H1 (cell line): ENCODE data around the gene KLHL33. TPM values are rescaled to one million over a fixed set of nuclear protein-coding genes. Genes with fewer than 3 reads are reported as not detected.

Experiments used
- CBX8 ChIP-seq: fragments of 300-800, 300-1000 bp; sonication (generic); IDR thresholded peaks from 2 replicates; pipeline ENCODE4 v1.7.1; 2016; ENCODE audit warnings: low read depth, low read length, borderline replicate concordance
- EZH2 ChIP-seq: fragments of 200-600 bp; sonication (generic); IDR thresholded peaks from 2 replicates; pipeline ENCODE4 v1.7.1; 2012; ENCODE audit warnings: low read depth, mild to moderate bottlenecking, moderate library complexity, low read length, inconsistent platforms; ENCODE audit not compliant: severe bottlenecking
- HDAC2 ChIP-seq, 2 experiments: fragments of 300-600 bp in 1 of 2; sonication (generic) in 1 of 2; IDR thresholded peaks; 2 replicates each; pipeline ENCODE4 v1.6.1; 2011 to 2012; ENCODE audit warnings: low read depth in 2 of 2, low read length in 2 of 2, mild to moderate bottlenecking in 2 of 2, moderate library complexity in 2 of 2, borderline replicate concordance in 1 of 2, inconsistent platforms in 1 of 2
- KDM4A ChIP-seq: IDR thresholded peaks from one replicate; pipeline ENCODE4 v1.7.1; 2012; ENCODE audit warnings: low read depth, mild to moderate bottlenecking, moderate library complexity, low read length, inconsistent platforms; ENCODE audit not compliant: severe bottlenecking
- RAD21 ChIP-seq, 2 experiments: IDR thresholded peaks in 1 of 2; conservative IDR thresholded peaks in 1 of 2; 2 replicates each; pipeline ENCODE4 v1.6.1; 2011; ENCODE audit warnings: low read depth in 2 of 2, low read length in 2 of 2, improper control_type of control experiment in 1 of 2, inconsistent platforms in 1 of 2, mild to moderate bottlenecking in 1 of 2, moderate library complexity in 1 of 2
- RXRA ChIP-seq: IDR thresholded peaks from 2 replicates; pipeline ENCODE4 v1.6.1; 2011; ENCODE audit warnings: low read depth, mild to moderate bottlenecking, low read length, moderate library complexity; ENCODE audit not compliant: insufficient read depth
- SAP30 ChIP-seq: fragments of 300-600 bp; sonication (generic); IDR thresholded peaks from 2 replicates; pipeline ENCODE4 v1.7.1; 2012; ENCODE audit warnings: low read length, moderate library complexity, mild to moderate bottlenecking, inconsistent platforms; ENCODE audit not compliant: insufficient read depth, insufficient replicate concordance
- SP2 ChIP-seq: IDR thresholded peaks from 2 replicates; pipeline ENCODE4 v1.6.1; 2012; ENCODE audit warnings: mild to moderate bottlenecking, low read length, inconsistent platforms
- TAF1 ChIP-seq: IDR thresholded peaks from 2 replicates; pipeline ENCODE4 v1.6.1; 2011; ENCODE audit warnings: mild to moderate bottlenecking, low read depth, low read length
- polyA plus RNA-seq, 7 experiments: library from polyadenylated mRNA; depleted of rRNA in 3 of 7; stranded (reverse) in 5 of 7; unstranded in 2 of 7; fragments of >200 nt in 5 of 7; fragments of 200-250 nt in 2 of 7; gene quantifications; 1 replicate in 5 of 7; 2 replicates in 1 of 7; 4 replicates in 1 of 7; pipeline versions ENCODE4 v1.2.1 to v1.2.3, GENCODE V29; 2011 to 2013; ENCODE audit warnings: missing spikeins in 2 of 7, mixed read lengths in 2 of 7
- total RNA-seq: library from RNA; stranded (reverse); fragmentation: NEBNext Ultra II Directional; extraction: Animal tissue kit (Norgen Biotek cat#: 25700); gene quantifications from 2 replicates; pipeline ENCODE4 v1.2.1, GENCODE V29; 2021
- TF ChIP-seq, protein P1 (sequence below): IDR thresholded peaks from 2 replicates; pipeline ENCODE4 v1.6.1; 2011; ENCODE audit warnings: low read depth, mild to moderate bottlenecking, low read length; ENCODE audit not compliant: insufficient read depth

KLHL33 gene
- total and polyA plus RNA-seq, 2 of the 8 experiments (the other 6 are each of a cell fraction or from before 2014, with no cell fraction given), result 0.11 to 0.17 TPM

GRCh38 chr14:20454516-20455354 lies 18.8 kb upstream of the KLHL33 start, which contains the start of the genes APEX1 and OSGEP (continued):
- TF ChIP-seq, protein P1, sequence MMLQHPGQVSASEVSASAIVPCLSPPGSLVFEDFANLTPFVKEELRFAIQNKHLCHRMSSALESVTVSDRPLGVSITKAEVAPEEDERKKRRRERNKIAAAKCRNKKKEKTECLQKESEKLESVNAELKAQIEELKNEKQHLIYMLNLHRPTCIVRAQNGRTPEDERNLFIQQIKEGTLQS, result peak; percentile 98
- no peak for TF ChIP-seq SP2
- TF ChIP-seq RXRA, result no peak
- TF ChIP-seq SAP30, result peak; percentile 91
- peak in 1 of 2 experiments; percentile 7; a peak in 1 of 4 replicates for TF ChIP-seq HDAC2 (IDR thresholded peaks at IDR 0.05; ENCODE audit: borderline replicate concordance in 1 of 2, low read depth in 2 of 2, low read length in 2 of 2)
- TF ChIP-seq TAF1, result peak; percentile 89
- no peak for TF ChIP-seq EZH2
- TF ChIP-seq KDM4A, result peak; percentile 56
- TF ChIP-seq RAD21 (IDR thresholded peaks at IDR 0.05 in 1 of 2, conservative IDR thresholded peaks at IDR 0.05 in 1 of 2; ENCODE audit: low read depth in 2 of 2, low read length in 2 of 2), result peak; percentile 5 to 13; a peak in 2 of 4 replicates
- TF ChIP-seq CBX8, result no peak
